Measurements from ENCODE around the gene CHRNB1.

Gene CHRNB1

DNA sequence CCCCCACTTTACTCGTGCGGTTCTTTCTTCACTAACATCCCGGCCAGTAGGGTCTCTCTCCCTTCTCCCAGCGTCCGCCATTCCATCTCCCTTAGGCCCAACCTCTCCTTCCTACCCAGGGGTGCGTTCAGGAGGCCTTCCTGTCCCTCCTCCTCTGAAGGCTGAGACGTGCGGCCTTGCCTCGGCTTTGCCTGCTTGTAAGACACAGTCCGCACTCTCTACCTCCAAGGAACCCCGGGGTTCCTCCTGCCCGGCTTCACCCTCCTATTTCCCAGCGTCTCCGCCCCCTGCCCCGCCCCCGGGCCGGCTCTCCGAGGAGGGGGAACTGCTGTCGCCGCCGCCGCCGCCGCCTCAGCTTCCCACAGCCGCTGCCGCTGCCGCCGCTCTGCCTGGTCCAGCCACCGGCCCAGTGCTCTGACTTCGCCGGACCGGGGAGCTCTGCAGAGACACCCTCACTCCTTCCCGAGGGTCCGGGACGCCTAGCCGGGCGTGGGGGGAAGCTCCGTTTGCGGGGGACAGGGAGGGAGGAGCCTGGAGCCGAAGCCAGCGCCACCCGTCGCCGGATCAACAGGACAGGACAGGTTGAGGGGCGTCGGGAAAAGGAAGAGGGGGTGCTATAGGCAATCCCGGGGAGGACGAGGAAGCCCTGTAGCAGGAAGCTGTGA is 6.8 kb upstream of the CHRNB1 start:
- DNase-seq (ENCODE audit: low read depth), result no peak

DNA sequence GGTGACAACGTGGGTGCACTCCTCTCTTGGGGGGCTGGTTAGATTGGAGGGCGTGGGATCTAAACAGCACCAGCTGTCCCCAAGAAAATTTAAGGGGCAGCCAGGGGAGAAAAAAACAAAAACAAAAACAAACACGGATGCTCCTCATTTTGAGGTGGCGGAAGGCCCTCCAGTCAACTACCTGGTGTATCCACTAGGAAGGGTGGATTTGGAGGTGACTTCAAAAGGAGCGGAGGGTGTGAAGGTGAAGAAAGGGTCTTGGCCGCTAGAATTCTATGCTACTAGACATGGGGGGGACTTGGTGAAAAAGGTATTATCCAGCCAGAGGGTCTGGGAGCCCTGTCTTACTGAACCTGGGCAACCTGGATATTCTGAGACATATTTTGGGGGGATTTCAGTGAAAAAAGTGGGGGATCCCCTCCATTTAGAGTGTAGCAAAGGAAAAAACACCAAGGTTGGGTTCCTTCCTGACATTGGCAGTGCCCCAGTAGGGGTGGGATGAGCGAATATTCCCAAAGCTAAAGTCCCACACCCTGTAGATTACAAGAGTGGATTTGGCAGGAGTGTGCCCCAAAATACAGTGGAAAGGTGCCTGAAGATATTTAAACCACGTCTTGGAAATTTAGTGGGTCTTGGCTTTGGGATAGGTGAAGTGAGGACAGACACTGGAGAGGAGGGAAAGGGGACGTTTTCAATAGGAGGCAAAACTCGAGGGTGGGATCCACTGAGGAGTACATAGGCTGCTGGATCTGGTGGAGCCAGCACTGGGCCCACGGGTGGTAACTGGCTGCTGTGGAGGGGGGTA is 6.0 kb upstream of the CHRNB1 start:
- DNase-seq (ENCODE audit: low read depth), result no peak

DNA sequence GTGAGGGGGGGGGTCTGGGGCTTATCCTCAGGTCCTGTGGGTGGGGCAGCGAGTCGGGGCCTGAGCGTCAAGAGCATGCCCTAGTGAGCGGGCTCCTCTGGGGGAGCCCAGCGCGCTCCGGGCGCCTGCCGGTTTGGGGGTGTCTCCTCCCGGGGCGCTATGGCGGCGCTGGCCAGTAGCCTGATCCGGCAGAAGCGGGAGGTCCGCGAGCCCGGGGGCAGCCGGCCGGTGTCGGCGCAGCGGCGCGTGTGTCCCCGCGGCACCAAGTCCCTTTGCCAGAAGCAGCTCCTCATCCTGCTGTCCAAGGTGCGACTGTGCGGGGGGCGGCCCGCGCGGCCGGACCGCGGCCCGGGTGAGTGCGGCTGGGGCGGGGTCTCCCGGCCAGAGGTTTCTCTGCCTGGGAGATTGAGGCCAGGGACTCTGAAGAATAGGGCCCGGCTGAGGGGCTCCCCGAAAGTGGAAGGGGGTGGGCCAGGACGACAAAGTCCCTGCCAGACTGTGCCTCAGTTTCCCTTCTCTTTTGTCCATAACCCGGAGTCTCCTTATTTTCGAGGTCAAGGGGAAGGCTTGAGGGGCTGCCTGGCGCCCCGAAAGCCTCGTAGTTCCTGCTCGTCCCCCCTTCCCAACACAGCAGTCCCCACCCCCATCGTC is 5.3 kb upstream of the CHRNB1 start, which contains the start of gene FGF11:
TSS of gene FGF11 (plus strand) at position 51 of the 651 bp plus-strand sequence. CDS start at position 160, 109 bp downstream.
- DNase-seq (ENCODE audit: low read depth), result no peak

DNA sequence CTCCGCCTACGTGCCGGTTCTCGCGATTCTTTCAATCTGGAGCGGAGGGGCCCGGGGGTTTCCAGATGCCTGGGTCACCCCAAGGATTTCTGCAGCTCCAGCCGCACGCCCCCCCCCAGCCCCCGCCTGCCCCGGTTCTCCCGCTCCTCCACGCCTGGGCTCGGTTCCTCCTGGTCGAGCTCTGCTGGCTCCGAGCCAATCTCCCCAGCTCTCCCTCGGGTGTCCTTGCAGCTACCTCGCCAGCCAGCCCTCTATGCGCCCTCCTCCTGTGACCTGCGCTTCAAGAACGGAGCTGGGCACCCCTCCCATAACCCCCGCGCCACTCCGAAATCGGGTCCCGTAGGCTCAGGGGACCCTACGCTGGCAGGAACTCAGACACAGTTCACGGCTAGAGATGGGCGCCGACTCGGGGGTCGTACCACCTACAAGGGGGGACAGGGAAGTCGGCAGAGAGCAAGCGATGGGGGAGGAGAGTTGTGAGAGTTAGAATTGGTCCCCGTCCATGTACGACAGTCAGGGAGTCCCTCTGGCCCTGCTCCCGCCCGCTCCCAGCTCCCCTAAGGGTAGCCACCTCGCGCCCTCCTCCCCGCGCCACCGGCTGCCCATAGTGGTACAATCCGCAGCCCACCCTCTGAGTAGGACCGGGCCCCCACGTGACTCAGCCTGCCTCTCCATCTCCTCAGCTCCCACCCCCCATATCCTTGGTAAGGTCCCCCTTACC is 4.6 kb upstream of the CHRNB1 start:
- DNase-seq (ENCODE audit: low read depth), result peak; percentile 35

DNA sequence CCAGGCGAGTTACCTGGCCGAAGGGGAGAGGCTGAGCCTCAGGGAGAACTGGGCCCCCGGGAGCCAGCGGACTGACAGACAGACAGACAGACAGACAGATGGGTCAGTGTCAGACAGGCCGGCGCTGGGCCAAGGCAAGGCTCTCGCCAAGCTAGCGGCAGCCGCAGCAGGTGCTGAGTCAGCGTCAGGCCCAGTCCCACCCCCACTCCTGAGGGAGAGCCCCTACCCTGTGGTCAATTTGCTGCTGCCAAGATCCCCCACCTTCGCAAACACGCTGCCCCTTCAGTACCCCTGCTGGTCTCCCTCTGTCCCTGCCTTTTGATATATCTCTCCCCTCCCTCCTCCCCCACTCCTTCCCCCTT is 4.0 kb upstream of the CHRNB1 start:
- peak; percentile 35 for DNase-seq (ENCODE audit: low read depth)

DNA sequence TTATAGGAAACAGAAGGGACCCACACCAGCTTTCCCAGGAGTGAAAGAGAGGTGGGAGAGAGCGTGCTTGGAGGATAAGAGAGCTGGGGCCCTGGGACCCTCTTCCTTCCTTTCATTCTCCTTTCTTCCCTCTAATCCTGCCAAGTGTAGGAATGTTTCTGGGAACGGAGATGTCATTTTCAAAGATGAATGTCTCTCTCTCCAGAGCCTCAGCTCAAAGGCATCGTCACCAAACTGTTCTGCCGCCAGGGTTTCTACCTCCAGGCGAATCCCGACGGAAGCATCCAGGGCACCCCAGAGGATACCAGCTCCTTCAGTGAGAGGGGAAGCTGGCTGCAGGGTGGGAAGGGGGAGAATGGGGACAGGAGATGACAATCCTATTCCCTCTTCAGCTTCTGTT is 3.6 kb upstream of the CHRNB1 start:
- no peak for DNase-seq (ENCODE audit: low read depth)

DNA sequence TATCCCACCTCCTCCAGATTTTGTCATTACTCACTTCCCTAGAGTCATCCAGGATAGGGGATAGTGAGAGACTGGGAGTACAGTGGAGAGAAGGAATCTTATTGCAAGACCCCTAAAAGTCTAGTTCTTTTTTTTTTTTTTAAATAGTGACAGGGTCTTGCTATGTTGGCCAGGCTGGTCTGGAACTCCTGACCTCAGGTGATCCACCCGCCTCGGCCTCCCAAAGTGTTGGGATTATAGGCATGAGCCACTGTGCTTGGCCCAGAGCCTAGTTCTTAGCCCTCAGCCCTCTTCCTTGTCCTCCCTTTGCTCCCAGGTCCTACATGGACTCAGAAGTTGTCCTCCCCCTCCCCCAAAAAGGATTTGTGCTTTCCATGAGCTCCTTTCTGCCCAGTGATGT is 2.7 kb upstream of the CHRNB1 start:
- DNase-seq (ENCODE audit: low read depth), result no peak

DNA sequence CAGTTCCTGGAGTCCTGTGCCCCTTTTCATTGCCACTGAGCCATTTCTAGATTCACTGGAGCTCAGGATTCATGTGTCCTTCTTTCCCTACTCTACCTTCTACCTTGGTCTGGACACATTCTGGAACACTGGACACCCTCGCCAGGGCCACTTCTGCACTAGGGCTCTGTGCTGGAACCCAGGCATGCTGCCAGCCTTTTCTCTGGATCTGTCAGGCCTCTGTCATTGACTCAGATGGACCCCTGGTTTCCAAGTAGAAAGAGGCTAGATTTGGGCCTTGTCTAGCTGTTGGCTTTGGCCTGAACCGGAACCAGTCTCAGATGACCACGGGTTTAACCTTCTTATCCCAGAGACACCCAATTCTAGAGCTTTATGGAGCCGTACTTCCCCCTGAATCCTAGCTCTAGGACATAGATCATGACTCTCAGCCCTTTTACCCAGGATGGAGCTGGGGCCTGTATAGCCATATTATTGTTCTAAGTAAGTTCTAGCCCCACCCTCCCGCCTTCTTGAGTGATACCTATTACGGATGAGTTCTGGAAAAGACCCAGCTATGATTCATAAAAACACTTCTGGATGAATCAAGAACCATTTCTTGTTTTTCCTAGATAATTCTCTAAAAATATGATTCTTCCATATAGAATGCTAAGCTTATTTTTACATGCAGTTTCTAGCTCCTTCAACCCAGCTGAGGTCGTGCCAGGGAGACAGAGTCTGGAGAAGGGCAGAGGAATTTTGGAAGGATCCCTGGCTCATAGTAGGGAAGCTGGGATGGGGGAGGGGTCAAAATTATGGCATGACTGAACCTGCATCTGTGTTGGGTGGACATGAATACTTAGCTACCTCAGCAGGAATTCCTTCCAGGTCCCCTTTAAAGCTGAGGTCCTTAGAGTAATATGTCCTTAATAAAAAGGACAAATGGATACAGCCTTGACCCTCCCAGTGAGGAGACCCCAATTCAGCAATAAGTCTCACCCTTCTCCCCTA is 1.1 kb upstream of the CHRNB1 start:
- peak; percentile 62 for DNase-seq (ENCODE audit: low read depth)

DNA sequence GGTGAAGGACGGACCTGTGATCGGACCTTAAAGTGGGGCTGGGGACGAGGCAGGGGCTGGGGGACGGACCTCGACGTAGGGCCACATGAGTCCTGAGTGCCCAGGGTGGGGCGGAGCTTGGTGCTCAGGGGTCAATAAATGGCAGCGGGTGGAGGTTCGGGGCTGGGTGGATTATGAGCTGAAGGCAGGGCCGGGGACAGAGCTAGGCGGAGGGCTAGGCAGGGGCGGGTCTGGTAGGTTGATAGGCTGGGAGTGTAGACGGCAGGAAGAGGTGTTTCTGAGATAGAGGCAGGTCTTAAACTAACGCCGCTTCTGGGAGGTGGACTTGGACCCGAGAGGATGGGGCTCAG is 733 bp downstream of the CHRNB1 start:
- no peak for DNase-seq (ENCODE audit: low read depth)

DNA sequence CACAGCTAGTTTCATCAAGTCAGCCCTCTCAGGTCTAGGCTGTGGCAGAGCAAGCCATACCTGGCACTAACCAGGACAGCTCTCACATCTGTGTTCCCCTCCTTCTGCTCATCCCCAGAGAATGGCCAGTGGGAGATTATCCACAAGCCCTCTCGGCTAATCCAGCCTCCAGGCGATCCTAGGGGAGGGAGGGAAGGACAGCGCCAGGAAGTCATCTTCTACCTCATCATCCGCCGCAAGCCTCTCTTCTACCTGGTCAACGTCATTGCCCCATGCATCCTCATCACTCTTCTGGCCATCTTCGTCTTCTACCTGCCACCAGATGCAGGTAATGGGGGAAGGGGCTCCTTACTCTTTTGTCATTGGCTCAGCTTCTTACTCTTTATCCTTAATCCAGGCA is 3.6 kb downstream of the CHRNB1 start:
- no peak for DNase-seq (ENCODE audit: low read depth)

DNA sequence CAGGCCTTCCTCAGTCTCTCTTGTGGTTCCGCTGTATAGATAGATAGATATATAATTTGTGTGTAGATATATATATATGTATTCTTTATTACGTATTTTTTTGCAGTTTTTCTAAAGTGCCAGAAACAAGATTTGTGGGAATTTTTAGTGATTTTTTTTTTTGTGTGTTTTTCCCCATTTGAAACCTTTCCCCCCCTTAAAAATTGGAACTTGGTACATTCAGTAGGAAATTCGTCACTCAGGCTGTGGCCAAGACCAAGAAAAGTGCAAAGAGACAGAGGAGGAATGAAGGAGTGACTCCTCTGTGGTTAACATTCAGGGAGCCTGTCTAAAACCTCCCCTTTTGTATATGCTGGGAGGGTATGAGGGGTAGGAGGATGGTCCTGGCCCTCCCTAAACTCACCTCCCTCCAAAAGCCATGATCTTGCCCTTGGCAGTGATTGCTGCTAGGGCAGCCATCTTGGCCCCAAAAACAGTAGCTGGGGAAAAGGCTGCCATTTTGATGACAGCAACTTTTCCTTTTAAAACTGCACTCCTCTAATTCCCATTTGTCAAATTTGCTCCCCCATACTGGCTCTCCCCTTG is 15.2 kb downstream of the CHRNB1 start:
- no peak for DNase-seq (ENCODE audit: low read depth)

DNA sequence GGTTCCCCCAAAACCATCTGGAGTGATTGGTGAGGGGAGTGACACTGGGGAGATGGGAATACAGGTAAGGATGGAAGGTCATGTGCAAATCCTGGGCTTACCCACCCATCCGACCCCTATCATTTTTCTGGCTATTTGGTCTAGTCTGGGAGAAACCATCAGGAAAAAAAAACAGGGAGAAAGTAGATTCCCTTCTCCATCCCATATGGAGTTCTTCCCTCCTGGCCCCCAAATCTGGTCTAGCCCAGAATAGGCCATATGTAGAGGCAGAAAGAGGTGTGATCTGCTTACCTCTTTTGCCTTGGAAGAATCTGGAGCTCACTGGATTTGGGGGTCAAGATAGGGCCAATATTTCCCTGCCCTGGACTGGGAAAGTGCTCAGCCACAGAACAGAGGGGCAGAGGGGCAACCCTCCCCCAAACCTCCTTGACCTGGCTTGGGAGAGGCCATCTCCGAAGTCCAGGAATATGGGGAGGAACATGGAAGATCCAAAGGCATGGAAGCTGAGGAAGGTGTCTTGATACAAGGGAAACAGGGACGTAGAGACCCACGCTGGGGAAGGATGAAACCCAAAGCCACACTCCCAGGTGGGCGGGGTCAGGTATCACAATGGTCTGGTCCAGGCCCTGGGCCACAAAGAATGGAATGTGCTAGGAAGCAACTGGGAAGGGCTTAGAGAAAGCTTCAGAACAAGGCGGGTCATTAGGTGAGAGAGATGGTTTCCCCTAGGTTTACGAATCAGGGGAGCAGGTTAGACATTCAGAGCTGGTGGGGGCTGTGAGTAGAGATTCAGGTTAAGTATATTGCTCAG is 16.2 kb downstream of the CHRNB1 start:
- DNase-seq (ENCODE audit: low read depth), result no peak

DNA sequence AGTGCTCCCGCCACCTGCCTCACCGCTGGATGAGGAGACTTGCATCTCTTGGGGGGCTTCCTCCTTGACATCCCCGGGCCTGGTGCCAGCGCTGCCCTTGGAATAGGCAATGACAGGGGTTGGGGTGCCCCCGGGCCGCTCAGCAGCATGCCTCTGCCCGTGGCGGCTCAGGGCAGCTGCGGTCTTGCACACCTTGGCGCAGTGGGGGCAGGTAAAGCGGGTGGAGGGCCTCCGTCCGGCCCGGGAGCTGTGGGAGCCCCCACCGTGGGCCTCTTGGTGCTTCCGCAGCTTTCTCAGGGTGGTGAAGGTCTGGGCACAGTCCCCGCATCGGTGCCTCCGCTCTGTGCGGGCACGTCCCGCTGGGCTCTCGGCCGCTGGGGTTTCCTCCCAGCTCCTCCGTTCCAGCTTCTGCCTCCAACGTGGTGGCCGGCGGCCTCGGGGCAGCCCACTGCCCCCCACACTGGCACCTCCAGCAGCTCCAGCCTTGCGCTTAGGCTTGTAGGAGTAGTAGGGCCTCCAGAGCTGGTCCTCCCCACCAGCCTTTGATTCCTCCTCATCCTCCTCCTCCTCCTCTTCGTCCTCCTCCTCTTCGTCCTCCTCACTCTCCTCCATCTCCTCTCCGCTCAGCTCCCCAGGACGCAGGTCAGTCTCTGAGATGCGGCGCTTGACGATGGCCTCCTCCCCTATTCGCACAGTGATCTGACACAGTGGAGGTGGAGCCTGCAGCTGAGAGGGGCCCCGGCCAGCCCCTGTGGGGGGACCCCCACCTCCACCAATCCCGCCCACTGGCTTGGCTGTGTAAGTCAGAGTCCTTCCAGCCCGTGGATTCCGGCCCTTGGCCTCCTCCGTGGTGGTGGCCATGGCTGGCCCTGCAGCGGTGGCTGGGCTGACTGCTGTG is 17.9 kb downstream of the CHRNB1 start:
- no peak for DNase-seq (ENCODE audit: low read depth)

DNA sequence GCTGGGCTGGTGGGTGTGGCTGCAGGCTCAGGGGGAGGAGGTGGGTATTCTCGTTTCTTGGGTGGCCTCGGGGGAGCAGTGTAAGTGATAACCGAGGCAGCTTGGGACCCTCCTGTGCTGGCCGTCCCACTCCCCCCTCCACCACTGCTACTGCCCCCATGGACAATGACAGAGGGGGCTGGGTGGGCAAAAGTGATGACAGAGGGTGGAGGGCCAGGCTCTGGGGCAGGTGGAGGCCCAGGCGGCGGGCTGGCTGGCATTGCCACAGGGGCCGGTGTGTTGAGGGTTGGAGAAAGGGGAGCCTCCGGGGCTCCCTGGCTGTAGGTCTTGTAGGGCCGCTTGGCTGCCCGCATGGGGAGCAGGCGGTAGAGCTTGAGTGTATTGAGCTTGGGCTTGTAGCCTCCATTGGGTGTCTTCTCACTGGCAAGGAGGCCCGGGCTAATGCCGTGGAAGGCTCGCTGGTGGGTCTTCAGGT is 18.5 kb downstream of the CHRNB1 start:
- no peak for DNase-seq (ENCODE audit: low read depth)

DNA sequence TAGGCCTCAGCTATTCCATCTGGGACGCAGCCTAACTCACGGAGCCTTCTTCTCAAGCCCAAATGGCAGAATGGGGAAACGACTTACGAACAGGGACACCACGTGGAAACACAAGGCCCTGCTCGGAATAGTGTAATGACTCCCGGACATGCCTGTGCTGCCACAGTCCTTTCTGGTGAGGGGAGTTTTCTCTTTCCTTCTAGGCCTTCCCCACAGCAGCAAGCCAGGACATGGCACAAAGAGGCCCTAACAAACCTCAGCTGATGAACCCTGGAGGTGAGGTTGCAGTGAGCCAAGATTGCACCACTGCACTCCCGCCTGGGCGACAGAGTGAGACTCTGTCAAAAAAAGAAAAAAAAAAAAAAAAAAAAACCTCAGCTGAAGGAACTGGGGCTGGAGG is 19.2 kb downstream of the CHRNB1 start:
- DNase-seq (ENCODE audit: low read depth), result no peak

DNA sequence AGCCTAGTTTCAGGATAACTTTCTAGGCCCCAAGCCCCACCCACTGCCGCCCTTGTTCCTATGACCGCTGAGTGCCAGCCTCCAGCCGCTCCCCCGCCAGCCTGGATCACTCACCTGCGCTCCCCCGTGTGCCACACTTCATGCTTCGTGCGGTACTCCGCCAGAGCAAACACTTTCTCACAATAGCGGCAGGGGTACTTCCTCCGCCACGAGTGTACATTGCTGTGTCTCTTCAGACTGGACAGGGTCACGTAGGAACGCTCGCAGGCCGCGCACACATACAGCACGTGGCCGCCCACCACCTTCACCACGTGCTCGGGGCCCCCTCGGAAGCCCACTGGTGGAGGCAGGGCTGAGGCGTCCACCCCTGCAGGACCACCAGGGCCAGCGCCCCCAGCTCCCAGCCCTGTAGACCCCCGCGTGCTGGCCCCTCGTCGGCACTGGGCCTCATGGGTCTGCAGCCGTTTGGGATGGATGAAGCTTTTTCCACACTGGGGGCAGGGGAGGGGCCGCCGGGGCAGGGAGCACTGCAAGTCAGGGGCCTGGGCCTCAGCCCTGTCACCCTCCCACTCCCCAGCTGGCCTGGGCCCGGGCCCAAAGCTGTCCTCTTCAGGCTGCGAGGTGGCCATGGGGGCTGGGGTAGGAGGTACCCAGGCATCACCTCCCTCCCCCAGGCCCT is 20.9 kb downstream of the CHRNB1 start:
- DNase-seq (ENCODE audit: low read depth), result no peak

DNA sequence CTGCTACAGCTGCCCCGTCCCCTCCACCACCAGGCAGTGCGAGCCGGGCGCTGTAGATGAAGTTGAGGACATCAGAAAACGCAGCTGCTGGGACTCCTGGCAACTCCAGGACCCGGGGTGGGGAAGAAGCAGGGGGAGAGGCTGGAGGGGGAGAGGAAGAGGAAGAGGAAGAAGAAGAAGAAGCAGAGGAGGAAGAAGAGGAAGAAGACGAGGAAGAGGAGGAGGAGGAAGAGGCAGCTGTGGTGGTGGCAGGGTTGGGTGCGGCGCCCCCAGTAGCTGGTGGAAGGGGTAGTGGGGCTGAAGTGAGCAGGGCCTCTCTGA is 21.4 kb downstream of the CHRNB1 start:
- no peak for DNase-seq (ENCODE audit: low read depth)

DNA sequence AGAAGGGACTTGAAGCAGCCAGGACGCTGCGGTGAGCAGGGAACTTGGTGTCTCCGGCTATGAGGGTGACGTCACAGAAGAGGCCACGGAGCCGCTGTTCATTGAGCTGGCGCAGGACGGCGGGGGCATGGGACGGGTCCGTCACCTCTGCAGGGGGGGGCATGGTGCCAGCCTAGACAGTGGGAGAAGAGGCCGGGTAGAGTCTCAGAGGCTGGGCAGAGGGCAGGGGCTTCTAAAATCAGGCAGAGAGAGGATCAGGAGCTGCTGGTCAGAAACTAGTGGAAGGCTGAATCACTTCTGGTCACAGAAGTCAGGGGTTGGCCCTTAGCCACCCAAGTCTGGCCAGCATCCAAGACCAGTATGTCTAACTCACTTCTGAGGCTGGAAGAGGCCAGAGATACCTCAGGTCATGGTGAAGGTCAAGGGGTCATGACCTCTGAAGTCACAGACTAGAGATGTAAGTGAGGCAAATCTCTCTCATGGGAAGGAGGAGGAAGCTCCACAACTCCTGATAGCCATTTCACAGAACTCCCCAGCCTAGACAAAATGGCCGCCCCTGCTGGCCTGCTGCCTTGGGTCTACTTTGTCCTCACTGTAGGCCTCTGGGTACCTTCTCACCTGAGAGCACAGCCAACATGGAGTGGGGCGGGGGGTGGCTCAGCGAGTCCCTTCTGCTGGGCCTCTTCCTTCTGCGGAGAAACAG is 21.9 kb downstream of the CHRNB1 start:
- DNase-seq (ENCODE audit: low read depth), result peak; percentile 68
